GM19395 (cell line): ENCODE data around the gene KIFAP3.
"Not testable (repeated sequence)": the region's sequence is repeated elsewhere in the genome, so short reads cannot be mapped to it uniquely, and the experiment has no call there.

ENCODE experiments used
- ATAC-seq: cut with Tn5 transposase; IDR thresholded peaks from one replicate; pipeline ENCODE4 v1.9.1; 2021; ENCODE audit warnings: mild to moderate bottlenecking, moderate library complexity; ENCODE audit not compliant: unreplicated experiment

Gene KIFAP3

GRCh38 chr1:170074250-170075157, at the start of gene KIFAP3:
Gene KIFAP3 (minus strand): TSS chr1:170074695. CDS start chr1:170074467, 228 bp downstream.
- ATAC-seq, result peak; percentile 98

GRCh38 chr1:170122366-170122765, 47.9 kb upstream of the KIFAP3 start:
- no peak for ATAC-seq

GRCh38 chr1:170114906-170115305, 40.4 kb upstream of the KIFAP3 start:
- no peak for ATAC-seq

- not testable (repeated sequence) for ATAC-seq
Observed at GRCh38 chr1:170113140-170113539, 38.6 kb upstream of the KIFAP3 start.

GRCh38 chr1:170097449-170097948, 23.0 kb upstream of the KIFAP3 start:
- ATAC-seq, result no peak

- no peak for ATAC-seq
Observed at GRCh38 chr1:170096806-170097340, 22.4 kb upstream of the KIFAP3 start.

GRCh38 chr1:170095976-170096748, 21.7 kb upstream of the KIFAP3 start:
- no peak for ATAC-seq

- not testable (repeated sequence) for ATAC-seq
Observed at GRCh38 chr1:170094697-170095616, 20.5 kb upstream of the KIFAP3 start.

- no peak for ATAC-seq
Observed at GRCh38 chr1:170086399-170087032, 12.0 kb upstream of the KIFAP3 start.

- ATAC-seq, result no peak
Observed at GRCh38 chr1:170085091-170085490, 10.6 kb upstream of the KIFAP3 start.

- no peak for ATAC-seq
Observed at GRCh38 chr1:170078610-170079189, 4.2 kb upstream of the KIFAP3 start.

- no peak for ATAC-seq
Observed at GRCh38 chr1:170077926-170078325, 3.4 kb upstream of the KIFAP3 start.

- not testable (repeated sequence) for ATAC-seq
Observed at GRCh38 chr1:170076952-170077351, 2.5 kb upstream of the KIFAP3 start.

GRCh38 chr1:170076199-170076598, 1.7 kb upstream of the KIFAP3 start:
- no peak for ATAC-seq

- no peak for ATAC-seq
Observed at GRCh38 chr1:170075186-170075585, 691 bp upstream of the KIFAP3 start.

- no peak for ATAC-seq
Observed at GRCh38 chr1:170073893-170074249, 624 bp downstream of the KIFAP3 start.

GRCh38 chr1:170071378-170071777, 3.1 kb downstream of the KIFAP3 start:
- ATAC-seq, result no peak

GRCh38 chr1:170068923-170069322, 5.6 kb downstream of the KIFAP3 start:
- ATAC-seq, result no peak

GRCh38 chr1:170067253-170067819, 7.2 kb downstream of the KIFAP3 start:
- ATAC-seq, result peak; percentile 53
